Liver (tissue), 9 donors: ENCODE data around the gene BAG3. TPM values are rescaled to one million over a fixed set of nuclear protein-coding genes. Genes with fewer than 3 reads are reported as not detected.

Source experiments
- DNase-seq: peaks from one replicate; pipeline ENCODE4 v3.0.0-alpha.2; 2017; ENCODE audit warnings: low spot score
- H3K27ac ChIP-seq, 2 donors: one replicate each; pipeline ENCODE4 v1.7.0; 2013; ENCODE audit warnings: inconsistent platforms in 2 of 2, low read length in 2 of 2, control low read depth in 1 of 2, low read depth in 1 of 2, mild to moderate bottlenecking in 1 of 2
- H3K27me3 ChIP-seq, 4 donors: one replicate each; pipeline versions ENCODE4 v1.6.1 to v1.7.0; 2013; ENCODE audit warnings: low read length in 3 of 4, inconsistent platforms in 1 of 4, mild to moderate bottlenecking in 1 of 4, moderate library complexity in 1 of 4; ENCODE audit not compliant: control insufficient read depth in 4 of 4, insufficient read depth in 4 of 4
- H3K36me3 ChIP-seq, 4 donors: one replicate each; pipeline versions ENCODE4 v1.6.1 to v1.7.0; 2013; ENCODE audit warnings: low read length in 3 of 4, mild to moderate bottlenecking in 3 of 4, low read depth in 1 of 4, moderate library complexity in 1 of 4; ENCODE audit not compliant: control insufficient read depth in 4 of 4, insufficient read depth in 3 of 4
- H3K4me1 ChIP-seq, 4 donors: one replicate each; pipeline versions ENCODE4 v1.6.1 to v1.7.0; 2013; ENCODE audit warnings: low read length in 3 of 4, mild to moderate bottlenecking in 3 of 4, moderate library complexity in 1 of 4; ENCODE audit not compliant: control insufficient read depth in 4 of 4, insufficient read depth in 4 of 4
- H3K4me3 ChIP-seq, 3 donors: one replicate each; pipeline versions ENCODE4 v1.6.1 to v1.7.0; 2013; ENCODE audit warnings: low read length in 3 of 3, control low read depth in 1 of 3, low read depth in 1 of 3, mild to moderate bottlenecking in 1 of 3
- H3K9ac ChIP-seq, 2 donors: one replicate each; pipeline ENCODE4 v1.7.0; 2013; ENCODE audit warnings: low read length in 2 of 2, mild to moderate bottlenecking in 2 of 2, moderate library complexity in 2 of 2, control low read depth in 1 of 2, low read depth in 1 of 2
- H3K9me3 ChIP-seq, 4 donors: one replicate each; pipeline versions ENCODE4 v1.6.1 to v1.7.0; 2013; ENCODE audit warnings: low read length in 3 of 4; ENCODE audit not compliant: control insufficient read depth in 4 of 4
- ATF3 ChIP-seq: IDR thresholded peaks from 2 replicates; pipeline ENCODE4 v1.6.1; 2016; ENCODE audit warnings: antibody characterized with exemption
- FOXA1 ChIP-seq: IDR thresholded peaks from 2 replicates; pipeline ENCODE4 v1.6.1; 2016; ENCODE audit warnings: antibody characterized with exemption
- FOXA2 ChIP-seq: IDR thresholded peaks from 2 replicates; pipeline ENCODE4 v1.6.1; 2016; ENCODE audit warnings: antibody characterized with exemption
- HNF4A ChIP-seq, 2 donors: conservative IDR thresholded peaks; 2 replicates each; pipeline ENCODE4 v1.6.1; 2016; ENCODE audit warnings: antibody characterized with exemption in 2 of 2, mild to moderate bottlenecking in 2 of 2
- JUND ChIP-seq, 2 donors: IDR thresholded peaks; 2 replicates each; pipeline ENCODE4 v1.6.1; 2016; ENCODE audit warnings: antibody characterized with exemption in 2 of 2
- MAX ChIP-seq: IDR thresholded peaks from 2 replicates; pipeline ENCODE4 v1.6.1; 2016; ENCODE audit warnings: antibody characterized with exemption
- NR2F2 ChIP-seq: IDR thresholded peaks from 2 replicates; pipeline ENCODE4 v1.6.1; 2016; ENCODE audit warnings: antibody characterized with exemption
- RAD21 ChIP-seq, 2 donors: IDR thresholded peaks; 2 replicates each; pipeline ENCODE4 v1.6.1; 2016; ENCODE audit warnings: antibody characterized with exemption in 2 of 2, mild to moderate bottlenecking in 2 of 2
- REST ChIP-seq: IDR thresholded peaks from 2 replicates; pipeline ENCODE4 v1.6.1; 2016; ENCODE audit warnings: antibody characterized with exemption, mild to moderate bottlenecking
- RXRA ChIP-seq, 2 donors: IDR thresholded peaks; 2 replicates each; pipeline ENCODE4 v1.6.1; 2017 to 2018; ENCODE audit warnings: antibody characterized with exemption in 2 of 2, mild to moderate bottlenecking in 1 of 2
- SP1 ChIP-seq: IDR thresholded peaks from 2 replicates; pipeline ENCODE4 v1.6.1; 2018; ENCODE audit warnings: antibody characterized with exemption, mild to moderate bottlenecking
- TAF1 ChIP-seq: conservative IDR thresholded peaks from 2 replicates; pipeline ENCODE4 v1.6.1; 2016; ENCODE audit warnings: antibody characterized with exemption, mild to moderate bottlenecking
- YY1 ChIP-seq: IDR thresholded peaks from 2 replicates; pipeline ENCODE4 v1.6.1; 2016; ENCODE audit warnings: antibody characterized with exemption, mild to moderate bottlenecking
- ZBTB33 ChIP-seq: IDR thresholded peaks from 2 replicates; pipeline ENCODE4 v1.6.1; 2016; ENCODE audit warnings: antibody characterized with exemption
- WGBS: extraction: QIAGEN DNeasy Blood & Tissue Kit; methylation state at CpG from one replicate; pipeline ENCODE4 v1.1.7; 2013; 5-methylcytosine and 5-hydroxymethylcytosine counted together
- polyA plus RNA-seq, 2 donors: library from polyadenylated mRNA; stranded (reverse) in 1 of 2; unstranded in 1 of 2; fragments of 200-250 nt in 1 of 2; fragments of >200 nt in 1 of 2; fragmentation: Nextera tagmentation in 1 of 2; extraction: Ambion mirVana in 1 of 2; gene quantifications; one replicate each; pipeline versions ENCODE4 v1.2.1 to v1.2.3, GENCODE V29; 2013 to 2015
- total RNA-seq, 2 donors: library from RNA; depleted of rRNA; stranded (reverse); fragments of >200 nt; gene quantifications; one replicate each; pipeline ENCODE4 v1.2.3, GENCODE V29; 2014
- donor health status: healthy.
- donor health status: healthy.
- donor health status: healthy.
- donor health status: healthy.
- donor health status: healthy.

BAG3 gene
- total and polyA plus RNA-seq, 4 donors = 2.2 to 15.1 (median 6.3) TPM

- WGBS = 90% methylated on average over 4 of the region's 4 CpGs
- H3K27ac ChIP-seq = no peak overlapping the region
- no peaks in the 10 kb centered on the region for H3K9me3 ChIP-seq
- TF ChIP-seq NR2F2 = no peak
- no peak for TF ChIP-seq MAX
- no peak for TF ChIP-seq RXRA (IDR thresholded peaks at IDR 0.05)
- TF ChIP-seq FOXA2 = no peak
- TF ChIP-seq REST = no peak
- no peak for TF ChIP-seq ZBTB33
- TF ChIP-seq YY1 = no peak
- no peak for TF ChIP-seq RAD21 (IDR thresholded peaks at IDR 0.05)
- H3K4me1 ChIP-seq = no peaks in the 10 kb centered on the region
- H3K4me3 ChIP-seq = no peak overlapping the region
- peaks cover 16 to 53% (median 26%) of the 10 kb centered on the region in 4 donors for H3K36me3 ChIP-seq
- H3K9ac ChIP-seq = no peak overlapping the region
- DNase-seq = no peak
- no peaks in the 10 kb centered on the region for H3K27me3 ChIP-seq
These were observed 20.2 kb downstream of the BAG3 start for GRCh38 chr10:119671381-119671780.

GRCh38 chr10:119672291-119672690 is 21.1 kb downstream of the BAG3 start:
- TF ChIP-seq SP1 = no peak
- TF ChIP-seq TAF1 = no peak
- TF ChIP-seq HNF4A (conservative IDR thresholded peaks at IDR 0.05) = no peak
- no peak for TF ChIP-seq RXRA (IDR thresholded peaks at IDR 0.05)
- H3K36me3 ChIP-seq = peaks cover 19 to 61% (median 34%) of the 10 kb centered on the region in 4 donors
- WGBS = 97% methylated on average over 23 of the region's 23 CpGs
- no peak overlapping the region for H3K9ac ChIP-seq
- H3K27me3 ChIP-seq = no peaks in the 10 kb centered on the region
- no peak overlapping the region for H3K4me3 ChIP-seq
- no peak for DNase-seq
- H3K27ac ChIP-seq = no peak overlapping the region
- no peaks in the 10 kb centered on the region for H3K4me1 ChIP-seq
- no peaks in the 10 kb centered on the region for H3K9me3 ChIP-seq

GRCh38 chr10:119673271-119673670 is 22.1 kb downstream of the BAG3 start:
- no peaks in the 10 kb centered on the region for H3K27me3 ChIP-seq
- H3K9ac ChIP-seq = no peak overlapping the region
- 85% methylated on average over 4 of the region's 4 CpGs for WGBS
- no peak for DNase-seq
- no peaks in the 10 kb centered on the region for H3K9me3 ChIP-seq
- no peaks in the 10 kb centered on the region for H3K4me1 ChIP-seq
- peaks cover 18 to 69% (median 40%) of the 10 kb centered on the region in 4 donors for H3K36me3 ChIP-seq
- TF ChIP-seq REST (no peak), FOXA2 (no peak), ATF3 (no peak), JUND (IDR thresholded peaks at IDR 0.05) (no peak), FOXA1 (no peak), HNF4A (conservative IDR thresholded peaks at IDR 0.05) (no peak)
- no peak overlapping the region for H3K4me3 ChIP-seq
- no peak overlapping the region for H3K27ac ChIP-seq
